Midbrain (tissue), 1 donor: ENCODE data around the gene BBS12.
A peak's percentile ranks its signal among the peaks of the same experiment; 100 is the strongest.

Source experiments
- DNase-seq: peaks from one replicate; lab custom pipeline; 2025; lab: John Stamatoyannopoulos, UW

Gene BBS12

GRCh38 chr4:122732329-122733026 is at the start of gene BBS12:
BBS12 (plus strand) TSS chr4:122732704; CDS start chr4:122741893, 9,189 bp downstream.
- peak; percentile 99 for DNase-seq

DNA sequence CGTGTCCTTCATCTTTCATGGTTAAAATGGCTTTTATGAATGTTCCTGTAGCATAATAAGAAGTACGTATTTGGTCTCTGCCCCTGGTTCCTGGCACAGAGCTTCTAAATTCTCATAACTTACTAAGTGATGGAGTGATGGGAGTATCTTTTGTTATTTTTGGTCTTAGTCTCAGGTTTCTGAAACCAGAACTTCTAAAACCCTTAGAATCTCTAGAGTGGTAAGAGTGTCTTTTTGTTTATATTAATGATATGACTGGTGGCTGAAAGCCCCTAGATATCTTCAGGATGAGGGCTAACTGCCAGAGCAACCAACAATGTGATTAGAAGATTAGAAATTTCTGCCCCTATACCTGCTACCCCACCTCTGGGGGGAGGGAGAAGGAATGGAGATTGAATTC is 45.8 kb upstream of the BBS12 start:
- no peak for DNase-seq

GRCh38 chr4:122687531-122688061 is 44.9 kb upstream of the BBS12 start:
- DNase-seq = no peak

DNA sequence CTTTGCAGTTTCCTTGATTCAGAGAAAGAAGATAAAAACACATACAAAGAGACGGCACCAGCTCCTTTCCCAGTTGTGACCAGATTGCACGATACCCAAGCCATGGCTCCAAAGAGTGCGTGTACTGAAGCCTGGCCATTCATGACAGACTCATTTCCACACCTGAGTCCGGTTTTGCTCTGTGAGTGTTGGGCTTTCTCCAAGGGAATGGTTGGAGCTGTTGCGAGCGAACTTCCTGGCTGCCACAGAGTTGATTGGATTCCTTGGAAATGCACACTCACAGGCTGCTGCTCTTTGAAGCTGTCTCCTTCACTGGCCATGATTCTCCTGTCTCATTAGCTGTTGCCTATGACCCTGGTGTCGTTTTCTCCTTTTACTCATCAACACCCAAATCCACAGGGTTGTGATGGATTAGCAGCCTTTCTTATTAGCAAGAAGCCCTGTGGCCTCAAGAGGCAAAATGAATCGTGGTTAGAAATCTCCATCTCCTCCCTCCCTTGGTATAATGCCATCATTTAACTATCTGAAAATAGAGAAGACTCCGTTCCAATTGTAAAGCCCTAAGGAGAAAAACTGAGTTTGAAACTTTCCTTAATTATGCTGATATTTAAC is 43.9 kb upstream of the BBS12 start:
- no peak for DNase-seq

DNA sequence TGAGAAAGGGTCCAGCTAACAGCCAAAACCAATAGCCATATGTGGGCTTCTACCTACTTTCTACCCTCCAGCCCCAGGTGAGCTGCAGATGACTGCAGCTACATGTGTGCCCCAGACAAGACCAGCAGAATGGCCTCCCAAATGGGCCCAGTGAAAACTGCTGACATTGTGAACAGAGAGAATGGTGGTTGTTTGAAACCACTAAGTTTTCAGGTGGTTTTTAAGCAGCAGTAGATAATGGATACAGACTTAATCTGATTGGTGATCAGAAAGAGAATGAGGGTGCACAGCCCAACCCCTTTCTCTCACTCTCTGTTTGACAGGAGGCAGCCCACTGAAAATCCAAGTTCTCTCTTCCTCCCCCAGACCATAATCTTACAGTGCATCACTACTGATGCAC is 42.5 kb upstream of the BBS12 start:
- DNase-seq = no peak

DNA sequence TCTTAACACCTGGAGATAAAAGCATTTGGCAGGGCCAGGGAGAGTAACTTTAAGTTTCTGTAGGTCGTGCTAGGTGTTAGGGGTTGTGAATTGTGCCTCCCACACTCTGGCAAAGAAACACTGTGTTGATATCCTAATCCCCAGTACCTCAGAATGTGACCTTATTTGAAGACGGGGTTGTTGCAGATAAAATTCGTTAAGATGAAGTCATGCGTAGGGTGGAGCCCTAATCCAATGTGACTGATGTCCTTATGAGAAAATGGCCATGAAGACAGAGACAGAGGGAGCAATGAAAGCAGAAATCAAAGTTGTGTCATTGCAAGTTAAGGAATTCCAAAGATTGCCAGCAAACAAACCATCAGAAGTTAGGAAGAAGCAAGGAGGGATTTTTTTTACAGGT is 40.5 kb upstream of the BBS12 start:
- no peak for DNase-seq

DNA sequence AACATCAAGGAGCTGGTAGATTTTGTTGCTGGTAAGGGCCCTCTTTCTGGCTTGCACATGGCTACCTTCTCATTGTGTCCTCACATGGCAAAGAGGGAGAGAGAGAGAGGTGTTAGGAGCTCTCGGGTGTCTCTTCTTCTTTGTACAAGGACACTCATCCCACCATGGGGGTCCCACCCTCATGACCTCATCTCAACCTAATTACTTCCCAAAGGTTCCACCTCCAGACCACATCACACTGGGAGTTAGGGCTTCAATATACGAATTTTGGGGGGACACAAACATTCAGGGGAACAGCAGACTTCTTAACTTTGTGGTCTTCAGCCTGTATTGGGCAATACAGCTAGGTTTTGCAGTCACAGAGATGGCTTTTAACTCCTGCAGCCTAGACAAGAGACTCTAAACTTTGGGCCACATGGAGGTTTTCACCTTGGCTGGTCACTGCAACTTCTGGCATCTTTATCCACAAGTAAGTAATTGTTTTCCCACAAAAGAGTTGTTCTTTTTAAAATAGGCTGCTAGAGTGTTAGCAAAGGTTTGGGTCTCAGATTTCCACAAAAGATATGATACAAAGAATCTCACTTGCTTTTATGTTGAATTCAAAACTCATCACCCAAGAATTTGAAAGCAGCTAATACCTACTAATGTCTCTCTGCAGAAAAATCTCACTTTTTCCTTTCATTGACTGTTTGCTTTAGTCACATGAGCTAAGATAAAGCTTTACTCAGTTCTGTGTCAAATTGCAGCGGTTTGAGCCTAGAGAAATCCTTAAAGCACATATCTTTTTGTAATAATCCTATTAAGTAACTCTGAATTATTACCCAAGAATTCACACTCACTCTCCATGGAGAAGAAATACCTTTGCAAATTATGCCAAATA is 39.6 kb upstream of the BBS12 start:
- no peak for DNase-seq

- DNase-seq = no peak
Observed at GRCh38 chr4:122695226-122695625, 37.3 kb upstream of the BBS12 start.

DNA sequence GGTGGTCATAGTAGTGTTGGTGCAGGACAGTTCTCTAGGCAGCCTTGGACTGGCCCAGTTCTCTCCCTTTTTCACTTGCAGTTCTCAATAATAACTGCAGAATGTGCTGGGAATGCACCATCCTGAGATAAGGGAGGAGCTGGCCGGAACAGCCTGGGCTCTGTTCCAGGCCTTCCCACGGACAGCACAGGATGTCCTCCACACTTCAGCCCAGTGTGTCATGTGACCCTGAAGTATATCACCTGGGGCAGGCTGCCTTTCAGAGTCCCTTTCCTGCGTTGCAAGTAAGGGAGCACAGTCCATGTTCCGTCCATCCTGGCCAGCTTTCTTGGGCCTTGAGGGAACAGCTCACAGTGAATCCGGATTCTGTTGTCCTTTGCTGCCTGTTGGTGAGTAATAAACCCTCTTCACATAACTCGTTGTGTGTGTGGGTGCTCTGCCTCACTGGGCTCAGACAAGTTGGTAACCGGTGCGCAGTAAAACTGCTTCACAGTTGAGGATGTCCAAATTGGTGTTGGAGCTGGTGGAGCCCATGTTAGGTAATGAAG is 32.3 kb upstream of the BBS12 start:
- DNase-seq = no peak

DNA sequence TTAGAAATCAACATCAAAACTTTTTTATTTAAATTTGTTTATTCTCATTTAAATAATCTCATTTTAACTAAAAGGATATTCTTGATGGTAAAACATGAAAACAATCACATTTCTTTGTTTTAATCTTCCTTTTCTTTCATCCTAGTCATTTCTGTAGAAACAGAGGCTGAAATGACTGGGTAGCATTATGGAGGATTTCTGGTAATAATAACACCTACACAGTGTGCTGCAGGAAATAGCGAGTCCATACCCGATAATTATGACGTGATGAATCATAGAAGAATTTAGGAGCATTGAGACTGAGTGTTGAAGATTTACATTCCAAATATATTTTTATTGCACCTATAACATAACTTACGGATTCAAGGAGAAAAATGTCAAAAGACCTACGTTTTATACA is 31.4 kb upstream of the BBS12 start:
- no peak for DNase-seq

GRCh38 chr4:122701965-122702364 is 30.5 kb upstream of the BBS12 start:
- DNase-seq = no peak

- no peak for DNase-seq
Observed at GRCh38 chr4:122702939-122703338, 29.6 kb upstream of the BBS12 start.

DNA sequence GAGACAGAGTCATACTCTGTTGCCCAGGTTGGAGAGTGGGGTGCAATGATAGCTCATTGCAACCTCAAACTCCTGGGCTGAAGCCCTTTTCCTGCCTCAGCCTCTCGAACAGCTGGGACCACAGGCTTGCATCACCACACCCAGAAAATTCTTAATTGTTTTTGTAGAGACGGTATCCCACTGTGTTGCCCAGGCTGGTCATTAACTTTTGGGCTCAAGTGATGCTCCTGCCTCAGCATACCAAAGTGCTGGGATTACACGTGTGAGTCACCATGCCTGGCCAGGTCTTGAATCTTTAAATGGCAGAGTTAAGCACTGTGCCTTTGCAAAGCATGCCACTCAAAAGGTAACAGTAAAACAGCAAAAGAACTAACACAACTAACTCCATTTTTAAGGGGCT is 28.6 kb upstream of the BBS12 start:
- no peak for DNase-seq

DNA sequence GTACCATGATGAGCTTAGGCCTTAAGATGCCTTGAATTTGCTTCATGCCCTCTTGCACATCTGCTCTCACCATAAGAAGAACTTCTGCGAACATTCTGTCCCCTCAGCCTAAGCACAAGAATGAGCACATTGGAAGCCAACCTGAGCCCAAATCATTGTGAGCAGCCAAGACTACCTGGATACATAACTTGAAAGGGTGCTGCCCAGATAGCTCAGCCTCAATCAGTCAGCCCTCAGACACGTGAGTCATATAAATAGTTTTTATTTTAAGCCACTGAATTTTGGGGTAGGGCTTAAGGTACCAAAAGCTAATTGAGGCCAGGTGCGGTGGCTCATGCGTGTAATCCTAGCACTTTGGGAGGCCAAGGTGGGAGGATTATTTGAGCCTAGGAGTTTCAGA is 27.5 kb upstream of the BBS12 start:
- no peak for DNase-seq

- DNase-seq = no peak
Observed at GRCh38 chr4:122705547-122706117, 26.9 kb upstream of the BBS12 start.

DNA sequence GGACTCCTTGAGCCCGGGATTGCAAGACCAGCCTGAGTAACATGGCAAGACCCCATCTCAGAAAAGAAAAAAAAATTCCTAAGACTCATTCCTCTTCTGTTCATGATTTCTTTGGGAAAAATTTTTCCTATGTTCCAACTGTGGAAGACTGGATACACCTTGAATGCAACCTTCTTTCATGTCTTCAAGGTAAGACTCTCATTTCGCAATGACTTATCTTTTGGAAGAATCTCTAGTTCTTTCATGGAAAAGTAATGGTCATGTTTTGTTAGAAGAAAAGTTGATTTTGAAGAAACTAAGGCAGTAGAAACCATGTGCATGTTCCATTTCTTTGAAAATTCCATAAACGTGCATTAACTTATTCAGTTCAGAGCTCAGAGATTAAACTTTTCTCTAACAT is 26.0 kb upstream of the BBS12 start:
- DNase-seq = no peak

- no peak for DNase-seq
Observed at GRCh38 chr4:122707497-122707896, 25.0 kb upstream of the BBS12 start.

DNA sequence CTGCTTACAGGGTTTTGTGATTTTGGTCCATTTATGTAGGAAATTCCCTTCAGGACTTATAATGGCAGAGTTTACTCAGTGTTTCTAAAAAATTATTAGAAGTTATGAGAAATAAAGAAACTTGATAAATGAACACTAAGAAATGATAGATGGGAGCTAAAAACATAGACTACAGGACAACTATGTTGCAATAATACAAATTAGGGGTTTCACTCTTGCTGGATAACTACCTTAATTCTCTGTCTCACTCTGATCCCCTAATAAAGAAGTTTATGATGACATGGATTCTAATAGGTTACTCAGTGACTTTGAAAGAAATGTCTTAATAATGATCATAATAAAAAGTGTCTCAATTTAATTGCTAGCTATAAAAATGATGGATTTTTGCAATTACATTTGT is 23.3 kb upstream of the BBS12 start:
- DNase-seq = no peak

DNA sequence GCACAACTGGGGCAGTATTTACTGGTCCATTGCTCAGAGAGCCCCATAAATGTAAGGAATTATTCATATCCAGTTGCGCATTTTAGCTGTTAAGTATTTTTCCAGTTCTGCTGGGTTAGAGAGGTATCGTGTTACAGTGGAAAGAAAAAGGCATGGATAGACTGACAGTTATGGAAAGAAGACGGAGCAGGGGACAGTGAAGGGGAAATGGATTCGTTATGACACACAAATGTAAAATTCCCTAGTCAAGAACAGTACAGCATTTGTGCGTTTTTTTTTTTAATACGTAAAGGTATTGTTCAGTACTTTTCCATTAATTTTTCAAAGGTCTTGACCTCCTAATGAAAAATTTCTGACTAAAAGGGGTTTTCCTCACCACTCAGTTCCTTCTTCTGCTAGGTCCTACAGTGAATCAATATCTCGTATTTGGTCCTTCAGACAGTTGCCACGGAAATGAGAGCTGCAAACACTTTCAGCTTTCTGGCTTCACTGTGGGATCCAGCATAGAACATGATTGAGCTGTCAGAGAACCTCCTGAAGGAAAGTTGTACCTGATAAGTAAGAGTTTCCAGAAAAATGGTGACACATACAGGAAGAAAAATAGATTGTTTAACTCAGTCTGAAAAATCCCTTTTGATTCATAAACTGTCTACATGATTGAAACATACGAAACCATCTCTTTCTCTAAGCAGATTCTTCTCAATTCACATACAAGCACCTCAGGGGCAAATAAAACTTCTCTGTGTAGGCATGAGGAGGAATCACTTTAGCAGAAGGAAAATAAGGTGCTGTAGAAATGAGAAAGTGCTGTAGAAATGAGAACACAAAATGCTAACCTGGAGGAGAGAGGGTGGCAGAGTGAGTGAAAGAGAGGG is 21.8 kb upstream of the BBS12 start:
- DNase-seq = no peak

DNA sequence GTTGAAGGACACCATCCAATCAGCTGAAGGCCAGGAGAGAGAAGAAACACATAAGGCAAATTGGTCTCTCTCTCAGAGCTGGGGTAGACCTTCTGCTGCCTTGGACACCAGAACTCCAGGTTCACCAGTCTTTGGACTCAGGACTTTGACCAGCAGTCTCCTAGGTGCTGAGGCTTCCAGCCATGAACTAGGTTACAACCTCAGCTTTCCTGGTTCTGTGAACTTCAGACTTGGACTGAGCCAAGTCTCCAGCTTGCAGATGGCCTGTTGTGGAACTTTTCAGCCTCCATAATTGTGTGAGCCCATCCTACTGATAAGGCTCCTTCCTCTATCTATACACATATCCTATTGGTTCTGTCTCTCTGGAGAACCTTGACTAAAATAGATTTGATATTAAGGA is 20.6 kb upstream of the BBS12 start:
- DNase-seq = no peak

GRCh38 chr4:122712782-122713181 is 19.7 kb upstream of the BBS12 start:
- DNase-seq = no peak
